HG02571 (cell line): ENCODE measurements around the gene ZNF222.
A peak's percentile ranks its signal among the peaks of the same experiment; 100 is the strongest.

Source experiments
- ATAC-seq: cut with Tn5 transposase; IDR thresholded peaks from one replicate; pipeline ENCODE4 v1.9.1; 2021; ENCODE audit warnings: mild to moderate bottlenecking, moderate library complexity; ENCODE audit not compliant: unreplicated experiment

ZNF222 gene

DNA sequence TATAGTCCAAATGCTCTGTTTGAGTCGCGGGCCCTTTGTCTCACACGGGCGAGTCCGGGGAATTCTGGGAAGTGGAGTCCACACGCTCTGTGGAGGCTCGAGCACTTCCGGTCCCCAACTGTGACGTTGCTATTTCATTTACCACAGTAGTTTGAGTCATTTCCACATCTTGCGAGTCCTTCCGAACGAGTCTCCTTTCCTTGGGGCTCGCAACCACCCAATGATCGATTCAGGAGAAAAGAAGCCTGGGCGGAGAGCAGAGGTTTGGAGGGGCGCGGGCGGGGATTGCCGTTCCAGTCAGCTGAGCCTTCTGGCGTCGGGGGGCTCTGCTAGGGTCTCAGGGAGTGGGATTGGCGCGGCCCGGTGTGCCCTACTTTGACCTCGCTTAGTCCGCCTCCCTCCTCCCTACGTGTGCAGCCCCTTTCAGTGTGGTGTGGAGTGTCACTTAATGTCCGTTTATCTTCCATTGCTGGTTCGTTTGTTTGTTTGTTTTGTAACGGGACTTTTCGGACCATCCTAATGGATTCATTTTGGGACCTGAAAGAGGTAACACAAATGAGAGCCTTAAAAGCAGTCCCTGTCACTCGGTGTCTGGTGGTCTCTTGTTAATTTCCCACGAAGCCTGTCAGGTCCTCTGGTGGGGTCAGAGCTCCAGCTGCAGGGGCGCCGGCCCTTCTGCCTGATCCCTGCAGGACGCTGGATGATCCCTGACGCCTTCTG lies at the start of gene ZNF222:
TSS of gene ZNF222 (plus strand) at position 163 of the 720 bp plus-strand sequence. CDS start at position 221, 58 bp downstream.
- ATAC-seq: peak; percentile 77

DNA sequence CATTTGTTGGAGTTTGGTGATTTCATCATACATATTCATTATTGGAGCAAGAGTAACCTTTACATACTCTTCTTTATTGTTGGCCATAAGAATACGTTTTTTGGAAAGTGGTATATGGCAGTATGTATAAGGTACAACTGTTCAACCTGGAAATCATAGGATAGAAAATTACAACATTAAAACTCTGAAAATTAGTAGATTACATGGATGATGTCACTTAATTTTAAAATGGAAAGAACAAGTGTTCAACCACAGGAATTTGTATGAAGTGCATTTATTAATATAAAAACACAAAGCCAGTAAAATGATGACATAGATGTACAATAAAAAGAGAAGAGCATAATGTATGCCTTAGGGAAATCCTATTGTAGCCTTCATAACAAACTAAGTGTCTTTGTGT lies 48.4 kb upstream of the ZNF222 start:
- no peak for ATAC-seq

DNA sequence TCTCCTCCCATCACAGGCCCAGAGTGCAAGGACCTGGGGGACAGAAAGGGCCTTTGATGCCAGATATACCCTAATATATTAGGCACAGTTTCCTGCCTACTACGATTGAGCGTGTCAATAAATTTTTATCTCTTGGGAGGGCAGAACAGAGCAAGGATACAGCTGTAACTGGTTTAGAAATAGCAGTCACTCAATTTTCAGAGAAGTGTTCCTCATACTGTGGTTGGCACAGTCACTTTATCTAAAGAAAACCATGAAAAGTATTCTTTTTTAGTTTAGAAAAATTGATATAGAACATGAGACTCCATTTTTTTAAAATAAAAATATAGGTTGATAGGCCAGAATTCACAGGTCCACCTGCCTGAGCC lies 41.7 kb upstream of the ZNF222 start:
- ATAC-seq: no peak

DNA sequence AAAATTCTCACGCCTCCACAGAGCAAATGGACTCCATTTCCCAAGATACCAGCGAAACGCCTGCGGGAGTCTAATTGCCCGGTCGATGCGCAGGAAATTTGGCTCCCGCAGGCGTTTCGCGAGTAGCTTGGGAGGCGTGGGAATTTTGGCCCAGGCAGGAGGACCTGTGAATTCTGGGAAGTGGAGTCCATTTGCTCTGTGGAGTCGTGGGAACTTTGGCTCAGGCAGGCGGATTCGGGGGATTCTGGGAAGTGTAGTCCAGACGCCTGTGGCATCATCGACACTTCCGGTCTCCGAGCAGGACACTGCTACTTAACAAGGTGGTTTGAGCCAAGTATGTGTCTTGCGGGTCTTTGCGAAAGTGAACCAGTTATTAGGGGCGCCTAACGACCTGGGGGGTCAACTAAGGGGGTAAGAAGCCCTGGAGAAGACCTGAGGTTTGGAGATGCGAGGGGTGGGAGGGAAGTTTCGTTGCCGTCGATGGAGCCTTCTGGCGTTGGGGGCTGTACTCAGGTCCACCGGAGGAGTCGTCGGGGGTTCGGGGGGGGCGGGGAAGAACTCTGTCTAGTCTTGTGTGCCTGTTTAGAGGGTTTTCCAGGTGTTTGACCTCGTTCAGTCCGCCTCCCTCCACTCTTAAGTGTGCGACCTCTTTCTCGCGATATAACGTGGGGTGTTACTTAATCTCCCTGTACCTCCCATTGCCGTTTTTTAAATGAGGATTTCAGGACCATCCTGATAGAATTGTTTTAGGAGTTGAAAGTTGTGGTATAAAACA lies 41.1 kb upstream of the ZNF222 start, which contains the start of gene ZNF155:
TSS of gene ZNF155 (plus strand) at position 277 of the 775 bp plus-strand sequence. CDS start 4,356 bp downstream, outside the sequence.
- ATAC-seq: no peak

DNA sequence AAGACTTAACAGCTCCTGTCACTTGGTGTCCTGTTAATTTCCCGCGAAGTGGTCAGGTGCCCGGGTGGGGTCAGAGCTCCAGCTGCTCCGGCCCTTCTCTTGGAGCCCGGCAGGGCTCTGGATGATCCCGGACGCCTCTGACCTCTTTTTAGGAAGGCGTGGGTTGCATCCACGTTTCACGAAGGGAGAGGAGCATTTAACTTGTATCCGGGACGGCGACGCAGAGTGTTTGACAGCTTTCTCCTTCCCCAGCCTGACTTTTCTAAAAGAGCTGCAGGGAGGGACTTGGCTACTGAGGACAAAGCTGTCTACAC lies 40.5 kb upstream of the ZNF222 start:
- no peak for ATAC-seq

DNA sequence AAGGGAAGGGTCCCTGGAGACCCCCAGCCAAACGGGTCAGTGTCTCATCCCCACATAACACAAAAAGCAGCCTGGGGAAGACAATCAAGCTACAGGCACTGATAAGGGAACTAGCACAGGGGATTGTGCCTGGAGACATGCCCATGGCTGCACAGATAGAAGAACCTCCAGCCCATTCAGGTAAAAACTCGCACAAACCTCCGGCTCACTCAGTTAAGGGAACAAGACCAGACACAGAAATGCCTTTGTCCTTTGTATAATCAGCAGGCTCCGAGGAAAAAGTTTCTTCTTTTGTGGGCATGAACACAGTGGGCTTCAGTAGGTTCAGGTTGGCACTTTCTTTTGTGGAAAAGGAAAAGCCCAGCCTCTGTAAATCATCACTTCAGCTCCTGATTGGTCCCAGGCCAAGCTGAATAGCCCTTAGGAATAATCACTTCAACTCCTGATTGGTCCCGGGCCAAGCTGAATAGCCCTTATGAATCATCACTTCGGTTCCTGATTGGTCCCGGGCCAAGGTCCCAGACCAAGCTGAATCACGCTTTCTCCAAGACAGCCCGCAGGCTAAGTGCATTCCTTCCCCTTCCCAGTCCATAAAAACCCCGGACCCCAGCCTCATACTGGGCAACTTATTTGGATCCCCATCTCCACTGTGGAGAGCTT lies 27.4 kb upstream of the ZNF222 start:
- no peak for ATAC-seq

DNA sequence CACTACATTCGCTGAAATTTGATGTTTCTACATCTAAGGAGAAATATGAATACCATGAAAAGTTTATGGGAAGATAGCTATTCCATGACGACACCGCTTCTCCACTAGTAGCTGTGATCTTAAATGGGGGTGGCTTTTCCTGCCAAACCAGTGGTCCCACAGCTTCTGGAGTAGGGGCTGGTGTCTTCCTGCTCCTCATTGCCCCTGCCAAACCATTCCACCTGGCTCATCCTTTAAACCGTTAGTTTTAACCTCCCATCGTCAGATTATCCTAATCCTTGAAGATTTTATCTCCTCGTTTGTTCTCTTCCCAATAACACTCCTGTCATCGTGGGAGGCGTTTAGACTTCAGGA lies 23.0 kb upstream of the ZNF222 start:
- ATAC-seq: no peak

DNA sequence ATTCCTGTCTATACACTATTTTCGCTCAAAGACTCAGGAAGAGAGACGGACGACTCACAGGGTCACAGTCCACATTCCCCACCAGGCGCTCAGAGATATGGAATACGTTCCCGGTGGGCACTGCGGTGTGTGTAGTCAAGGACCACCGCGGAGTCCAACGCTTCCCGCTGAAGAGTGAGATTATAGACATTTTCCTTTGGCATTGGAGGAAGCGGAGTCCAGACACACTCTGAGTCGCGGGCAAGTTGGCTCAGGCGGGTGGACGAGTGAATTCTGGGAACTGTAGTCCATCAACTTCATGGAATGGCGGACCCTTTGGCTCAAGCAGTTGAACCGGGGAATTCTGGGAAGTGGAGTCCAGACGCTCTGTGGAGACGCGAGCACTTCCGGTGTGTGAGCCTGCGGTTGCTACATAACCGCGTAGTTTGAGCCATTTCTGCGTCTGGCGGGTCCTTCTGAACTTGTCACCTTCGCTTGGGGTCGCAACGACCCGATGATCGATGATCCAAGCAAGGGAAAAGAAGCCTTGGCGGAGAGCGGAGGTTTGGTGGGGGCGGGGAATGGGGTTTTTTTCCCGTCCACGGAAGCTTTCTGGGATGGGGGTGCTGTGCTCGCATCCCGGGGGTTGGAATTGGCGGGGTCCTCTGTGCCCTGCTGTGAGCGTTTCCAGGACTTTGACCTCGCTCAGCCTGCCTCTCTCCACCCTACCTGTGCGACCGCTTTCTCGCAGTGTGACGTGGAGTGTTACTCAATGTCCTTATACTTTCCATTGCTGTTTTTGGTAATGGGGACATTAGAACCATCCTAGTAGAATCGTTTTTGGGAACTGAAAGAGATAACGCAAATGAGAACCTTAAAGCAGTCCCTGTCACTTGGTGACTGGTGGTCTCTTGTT lies 22.4 kb upstream of the ZNF222 start, which contains the start of gene ZNF230:
TSS of gene ZNF230 (plus strand) at position 392 of the 895 bp plus-strand sequence. CDS start 4,122 bp downstream, outside the sequence.
- peak; percentile 88 for ATAC-seq

DNA sequence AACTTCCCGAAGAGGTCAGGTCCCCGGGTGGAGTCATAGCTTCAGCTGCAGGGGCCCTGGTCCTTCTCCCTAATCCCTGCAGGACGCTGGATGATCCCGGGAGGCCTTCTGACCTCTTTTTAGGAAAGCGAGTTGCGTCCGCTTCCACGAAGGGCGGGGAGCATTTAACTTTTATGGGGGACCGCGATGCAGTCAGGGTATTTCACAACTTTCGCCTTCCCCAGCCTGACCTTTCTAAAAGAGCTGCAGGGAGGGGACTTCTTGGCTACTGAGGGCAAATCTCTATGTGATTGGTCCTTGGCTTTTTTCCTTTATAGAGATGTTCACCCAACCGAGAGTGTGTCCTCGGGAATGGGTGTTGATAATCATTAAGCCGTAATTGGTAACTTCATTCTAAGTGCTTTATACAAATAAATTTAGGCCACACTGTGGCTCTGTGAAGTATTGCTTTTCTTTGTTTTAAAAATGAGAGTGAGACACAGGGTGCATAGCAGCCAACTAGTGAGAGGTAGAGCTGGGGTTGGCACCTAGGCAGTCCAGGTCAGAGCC lies 21.6 kb upstream of the ZNF222 start:
- ATAC-seq: peak; percentile 22

DNA sequence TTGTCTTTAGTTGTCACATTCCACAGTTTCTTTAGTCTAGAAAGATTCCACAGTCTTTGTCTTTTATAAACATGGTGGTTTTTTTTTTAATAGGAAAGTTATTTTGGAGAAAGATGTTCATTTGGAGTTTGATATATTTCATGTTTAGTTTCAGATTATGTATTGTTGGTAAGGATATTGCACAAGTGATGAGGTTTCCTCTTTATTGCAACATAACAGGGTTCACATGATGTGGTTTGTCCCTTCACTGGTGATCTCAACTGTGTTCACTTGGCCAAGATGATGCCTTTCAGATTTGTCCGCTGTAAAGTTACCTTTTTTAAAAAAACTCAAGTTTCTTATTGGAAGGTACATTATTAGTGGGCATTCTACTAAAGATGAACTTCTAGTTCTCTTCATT lies 19.2 kb upstream of the ZNF222 start:
- ATAC-seq: no peak

DNA sequence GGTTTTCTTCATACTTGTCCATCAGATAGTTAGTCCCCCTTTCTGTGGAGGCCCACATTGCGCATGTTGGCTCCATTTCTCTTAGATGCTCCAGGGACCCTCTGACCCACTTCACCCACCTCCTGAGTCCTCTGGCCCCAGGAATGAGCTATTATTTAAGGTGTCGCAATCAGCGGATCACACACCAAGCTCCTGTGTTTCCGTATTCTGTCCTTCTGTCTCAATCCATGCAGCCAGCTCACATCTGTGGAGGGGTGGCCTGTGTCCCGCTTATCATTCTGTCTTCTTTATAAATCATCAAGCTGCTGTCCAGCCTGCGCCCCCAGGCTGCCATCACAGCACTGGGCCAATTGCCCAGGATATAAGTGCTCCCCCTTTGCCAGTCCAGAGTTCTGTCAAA lies 17.7 kb upstream of the ZNF222 start:
- ATAC-seq: no peak

DNA sequence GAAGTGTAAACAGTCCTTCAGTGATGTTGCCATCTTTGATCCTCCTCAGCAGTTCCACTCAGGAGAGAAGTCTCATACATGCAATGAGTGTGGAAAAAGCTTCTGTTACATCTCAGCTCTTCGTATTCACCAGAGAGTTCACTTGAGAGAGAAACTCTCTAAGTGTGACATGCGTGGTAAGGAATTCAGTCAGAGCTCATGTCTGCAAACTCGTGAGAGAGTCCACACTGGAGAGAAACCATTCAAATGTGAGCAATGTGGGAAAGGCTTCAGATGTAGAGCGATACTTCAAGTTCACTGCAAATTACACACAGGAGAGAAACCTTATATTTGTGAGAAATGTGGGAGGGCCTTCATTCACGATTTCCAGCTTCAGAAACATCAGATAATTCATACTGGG lies 14.7 kb upstream of the ZNF222 start:
- no peak for ATAC-seq

DNA sequence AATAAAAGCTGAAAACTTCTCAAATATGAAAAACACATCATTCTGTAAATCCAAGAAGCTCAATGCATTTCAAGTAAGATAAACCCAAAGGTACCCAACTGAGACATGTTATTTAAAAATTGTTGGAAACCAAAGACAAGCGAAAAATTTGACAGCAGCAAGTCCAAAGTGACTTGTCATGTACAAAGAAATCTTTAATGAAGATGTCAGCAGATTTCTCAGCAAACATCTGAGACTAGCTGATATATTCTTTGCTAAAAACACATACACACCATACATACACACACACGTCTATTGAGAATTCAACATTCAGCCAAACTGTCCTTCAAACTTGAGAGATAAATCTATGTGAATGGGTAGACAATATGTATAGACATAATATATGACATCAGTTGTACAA lies 5.7 kb upstream of the ZNF222 start:
- no peak for ATAC-seq

DNA sequence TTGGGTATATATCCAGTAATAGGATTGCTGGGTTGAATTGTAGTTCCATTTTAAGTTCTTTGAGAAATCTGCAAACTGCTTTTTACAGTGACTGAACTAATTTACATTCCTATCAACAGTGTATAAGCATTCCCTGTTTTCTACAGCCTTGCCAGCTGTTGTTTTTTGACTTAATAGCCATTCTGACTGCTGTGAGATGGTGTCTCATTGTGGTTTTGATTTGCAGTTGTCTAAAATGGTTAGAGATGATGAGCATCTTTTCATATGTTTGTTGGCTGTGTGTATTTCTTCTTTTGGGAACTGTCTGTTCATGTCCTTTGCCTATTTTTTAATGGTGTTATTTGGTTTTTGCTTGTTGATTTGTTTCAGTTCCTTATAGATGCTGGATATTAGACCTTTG lies 4.0 kb upstream of the ZNF222 start:
- ATAC-seq: no peak

DNA sequence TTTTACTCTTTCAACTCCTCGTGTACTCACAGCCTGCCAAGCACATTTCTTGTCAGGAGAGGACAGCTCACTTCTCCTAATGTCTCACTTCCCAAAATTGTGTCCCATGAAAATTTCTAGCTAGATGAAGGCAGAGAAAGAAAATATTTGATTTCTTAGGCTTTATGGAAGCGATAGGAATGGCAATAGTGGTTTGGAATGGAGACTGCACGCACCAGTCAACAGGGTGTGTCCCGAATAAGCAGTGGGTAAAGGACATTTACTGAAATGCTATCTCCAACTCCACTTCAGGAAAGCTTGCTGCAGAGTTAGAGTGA lies 321 bp upstream of the ZNF222 start:
- ATAC-seq: no peak

DNA sequence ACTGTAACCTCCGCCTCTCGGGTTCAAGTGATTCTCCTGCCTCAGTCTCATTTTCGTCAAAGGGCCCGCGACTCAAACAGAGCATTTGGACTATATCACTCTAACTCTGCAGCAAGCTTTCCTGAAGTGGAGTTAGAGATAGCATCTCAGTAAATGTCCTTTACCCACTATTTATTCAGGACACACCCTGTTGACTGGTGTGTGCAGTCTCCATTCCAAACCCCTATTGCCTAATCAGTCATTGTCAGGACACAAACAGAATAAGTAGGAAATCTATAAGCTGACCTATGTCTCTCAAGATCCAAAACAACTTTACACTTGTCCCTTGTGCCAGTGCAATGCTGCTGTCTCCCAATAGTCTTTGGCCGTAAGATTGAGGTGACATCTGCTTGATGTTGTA lies 1.4 kb downstream of the ZNF222 start:
- ATAC-seq: no peak

DNA sequence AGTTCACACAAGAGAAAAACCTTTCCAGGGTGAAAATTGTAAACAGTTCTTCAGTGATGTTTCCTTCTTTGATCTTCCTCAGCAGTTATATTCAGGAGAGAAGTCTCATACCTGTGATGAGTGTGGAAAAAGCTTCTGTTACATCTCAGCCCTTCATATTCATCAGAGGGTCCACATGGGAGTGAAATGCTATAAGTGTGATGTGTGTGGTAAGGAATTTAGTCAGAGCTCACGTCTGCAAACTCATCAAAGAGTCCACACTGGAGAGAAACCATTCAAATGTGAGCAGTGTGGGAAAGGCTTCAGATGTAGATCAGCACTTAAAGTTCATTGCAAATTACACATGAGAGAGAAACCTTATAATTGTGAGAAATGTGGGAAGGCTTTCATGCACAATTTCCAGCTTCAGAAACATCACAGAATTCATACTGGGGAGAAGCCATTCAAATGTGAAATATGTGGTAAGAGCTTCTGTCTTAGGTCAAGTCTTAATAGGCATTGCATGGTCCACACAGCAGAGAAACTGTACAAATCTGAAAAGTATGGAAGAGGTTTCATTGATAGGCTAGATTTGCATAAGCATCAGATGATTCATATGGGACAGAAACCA lies 6.9 kb downstream of the ZNF222 start:
- no peak for ATAC-seq

DNA sequence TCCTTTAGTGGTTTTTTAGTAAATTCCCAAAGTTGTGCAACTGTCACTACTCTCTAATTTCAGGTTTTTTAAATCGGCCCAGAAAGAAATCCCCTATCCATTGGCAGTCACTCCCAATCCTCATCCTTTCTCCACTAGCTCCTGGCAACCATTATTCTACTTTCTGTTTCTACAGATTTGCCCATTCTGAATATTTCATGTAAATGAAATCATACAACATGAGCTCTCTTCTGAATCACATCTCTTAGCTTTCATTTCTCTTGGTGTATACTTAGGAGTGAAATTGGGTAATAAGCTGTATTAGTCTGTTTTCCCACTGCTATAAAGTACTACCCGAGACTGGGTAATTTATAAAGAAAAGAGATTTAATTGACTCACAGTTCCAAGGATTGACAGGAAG lies 17.0 kb downstream of the ZNF222 start:
- ATAC-seq: no peak

DNA sequence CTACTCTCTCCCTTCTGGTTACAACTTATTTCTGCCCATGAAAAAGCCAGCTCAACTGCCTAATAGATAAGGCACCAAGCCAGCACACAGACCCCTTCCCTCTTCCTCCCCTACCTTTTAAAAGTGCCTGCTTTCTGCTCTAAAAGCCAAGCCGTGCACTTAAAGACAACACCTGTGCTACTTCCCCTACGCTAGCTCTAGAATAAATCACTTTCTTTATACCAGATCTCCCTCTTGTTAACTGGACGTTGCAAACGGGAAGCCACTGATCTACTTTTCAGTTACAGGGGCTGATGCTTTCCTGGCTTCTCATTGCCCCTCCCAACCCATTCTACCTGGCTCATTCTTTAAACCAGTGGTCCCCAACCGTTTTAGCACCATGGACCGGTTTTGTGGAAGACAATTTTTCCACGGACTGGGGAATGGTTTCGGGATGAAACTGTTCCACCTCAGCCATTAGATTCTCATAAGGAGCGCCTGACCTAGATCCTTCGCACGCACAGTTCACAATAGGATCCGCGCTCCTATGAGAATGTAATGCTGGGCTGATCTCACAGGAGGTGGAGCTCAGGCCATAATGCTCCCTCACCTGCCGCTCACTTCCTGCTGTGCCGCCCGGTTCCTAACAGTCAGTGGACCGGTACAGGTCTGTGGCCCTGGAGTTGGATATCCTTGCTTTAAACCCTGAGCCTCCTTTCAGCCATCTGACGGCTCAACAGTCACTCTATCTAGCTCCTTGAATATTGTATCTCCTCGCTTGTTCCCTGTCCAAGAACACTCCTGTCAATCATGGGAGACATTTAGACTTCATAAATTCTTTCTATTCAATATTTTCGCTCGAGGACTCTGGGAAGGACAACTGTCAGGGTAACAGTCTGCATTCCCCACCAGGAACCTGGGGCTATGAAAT lies 25.8 kb downstream of the ZNF222 start:
- no peak for ATAC-seq
